ENCODE data around the gene KRTAP5-11.
"Not testable (repeated sequence)": the region's sequence is repeated elsewhere in the genome, so short reads cannot be mapped to it uniquely, and the experiment has no call there.

KRTAP5-11 gene

DNA sequence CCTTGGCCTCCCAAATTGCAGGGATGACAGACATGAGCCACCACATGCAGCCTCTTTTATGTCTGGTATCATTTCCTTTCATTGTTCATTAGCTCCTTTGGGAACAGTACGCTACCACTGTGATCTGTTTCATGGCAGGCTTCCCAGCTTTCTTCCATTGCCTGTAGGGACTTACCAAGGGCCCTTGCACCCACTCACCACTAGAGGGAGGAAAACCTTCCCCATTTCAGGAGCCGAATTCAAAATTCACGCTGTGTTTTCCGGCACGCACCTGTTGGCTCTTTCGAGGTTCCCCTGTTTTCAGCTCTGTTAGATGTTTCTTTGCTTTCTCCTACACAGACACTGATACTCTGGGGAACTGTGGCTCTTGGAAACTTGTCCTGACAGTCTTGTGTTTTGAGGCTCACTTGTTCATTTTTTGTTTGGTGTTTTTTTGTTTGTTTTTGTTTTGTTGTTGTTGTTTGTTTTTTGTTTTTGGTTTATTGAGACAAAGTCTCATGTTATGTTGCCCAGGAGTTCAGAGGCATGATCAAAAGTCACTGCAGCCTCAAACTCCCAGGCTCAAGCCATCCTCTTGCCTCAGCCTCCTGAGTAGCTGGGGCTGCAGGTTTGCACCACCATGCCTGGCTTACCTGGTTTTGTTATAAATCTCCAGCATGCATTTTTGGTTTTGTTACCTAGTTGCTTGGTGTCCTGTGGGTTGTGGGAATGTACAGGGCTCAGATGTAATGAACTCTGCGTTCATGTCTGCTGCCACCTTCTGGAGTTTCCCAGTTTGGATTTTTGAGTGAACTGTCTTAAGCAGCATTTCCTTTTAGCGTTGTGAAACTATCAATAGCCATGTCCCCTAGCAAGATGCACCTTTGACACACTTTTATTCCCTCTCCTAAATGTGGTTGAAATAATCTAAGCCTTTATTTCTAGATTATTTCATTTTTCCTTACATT lies 2.3 kb downstream of the KRTAP5-11 start:
- DNase-seq: peak; percentile 67

DNA sequence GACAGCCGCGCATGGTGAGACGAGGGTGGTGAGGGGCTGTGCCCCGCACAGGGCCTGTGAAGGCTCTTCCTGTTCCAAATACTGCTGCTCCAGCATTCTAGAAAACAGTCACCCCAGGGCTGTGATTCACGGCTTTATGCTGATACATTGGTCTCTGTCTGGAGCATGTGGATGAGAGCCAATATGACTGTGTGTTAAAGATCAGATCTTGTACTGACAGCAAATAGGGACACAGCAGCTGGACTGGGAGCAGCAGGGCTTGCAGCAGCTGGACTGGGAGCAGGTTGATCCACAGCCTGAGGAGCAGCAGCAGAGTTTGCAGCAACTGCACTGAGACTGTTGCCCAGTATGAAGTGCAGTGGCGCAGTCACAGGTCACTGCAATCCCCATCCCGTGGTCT lies 3.2 kb downstream of the KRTAP5-11 start:
- DNase-seq: peak; percentile 4

DNA sequence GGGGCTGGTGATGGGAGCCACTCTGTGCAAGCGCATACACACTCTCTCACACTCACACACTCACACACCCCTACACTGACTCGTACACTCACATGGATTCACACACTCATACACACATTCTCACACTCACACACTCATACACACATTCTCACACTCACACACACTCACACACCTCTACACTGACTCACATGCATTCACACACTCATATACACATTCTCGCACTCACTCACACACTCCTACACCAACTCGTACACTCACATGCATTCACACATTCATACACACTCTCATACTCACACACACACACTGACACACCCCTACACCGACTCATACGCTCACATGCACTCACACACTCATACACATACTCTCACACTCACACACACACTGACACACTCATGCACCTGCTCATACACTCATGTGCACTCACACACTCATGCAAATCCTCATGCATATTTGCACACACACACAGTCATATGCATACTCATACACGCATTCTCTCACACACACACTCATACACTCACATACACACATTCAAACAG lies 5.1 kb downstream of the KRTAP5-11 start:
- DNase-seq: no peak

DNA sequence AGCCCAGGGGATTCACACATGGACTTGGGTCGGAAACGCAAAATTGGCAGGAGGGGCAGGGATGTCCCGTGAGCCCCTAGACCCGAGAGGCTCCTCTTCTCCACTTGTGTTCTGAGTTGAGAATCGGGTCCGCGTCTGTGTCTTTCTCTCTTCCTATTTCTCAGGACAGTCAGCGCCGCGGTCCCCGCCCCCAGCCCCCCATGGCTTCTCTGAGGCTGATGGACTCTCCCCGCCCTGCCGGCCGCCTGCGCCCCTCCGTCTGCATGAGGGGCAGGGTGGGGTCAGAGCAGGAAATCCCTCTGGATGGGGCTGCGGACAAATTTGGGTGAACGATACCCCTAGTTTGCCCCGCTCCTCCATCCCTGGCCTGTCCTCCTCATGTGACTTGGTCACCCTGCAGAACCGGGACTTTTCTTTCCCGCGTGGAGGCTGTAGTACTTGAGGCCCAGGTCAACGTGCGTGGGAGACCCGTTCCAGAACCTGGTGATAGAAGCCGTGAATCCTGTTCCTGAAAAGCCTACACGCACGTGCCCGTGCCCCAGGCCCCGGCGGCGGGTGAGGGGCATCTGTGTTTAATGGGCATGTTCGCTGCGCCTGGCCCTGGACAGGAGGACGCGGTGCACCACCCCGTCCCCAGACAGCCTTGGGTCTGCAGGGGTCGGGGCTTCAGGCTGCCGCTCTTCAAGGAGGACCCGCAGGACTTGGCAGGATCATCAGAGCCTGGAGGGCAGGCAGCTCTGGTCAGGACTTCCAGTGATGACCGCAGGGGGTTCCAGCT lies 5.8 kb downstream of the KRTAP5-11 start:
- DNase-seq: not testable (repeated sequence)

DNA sequence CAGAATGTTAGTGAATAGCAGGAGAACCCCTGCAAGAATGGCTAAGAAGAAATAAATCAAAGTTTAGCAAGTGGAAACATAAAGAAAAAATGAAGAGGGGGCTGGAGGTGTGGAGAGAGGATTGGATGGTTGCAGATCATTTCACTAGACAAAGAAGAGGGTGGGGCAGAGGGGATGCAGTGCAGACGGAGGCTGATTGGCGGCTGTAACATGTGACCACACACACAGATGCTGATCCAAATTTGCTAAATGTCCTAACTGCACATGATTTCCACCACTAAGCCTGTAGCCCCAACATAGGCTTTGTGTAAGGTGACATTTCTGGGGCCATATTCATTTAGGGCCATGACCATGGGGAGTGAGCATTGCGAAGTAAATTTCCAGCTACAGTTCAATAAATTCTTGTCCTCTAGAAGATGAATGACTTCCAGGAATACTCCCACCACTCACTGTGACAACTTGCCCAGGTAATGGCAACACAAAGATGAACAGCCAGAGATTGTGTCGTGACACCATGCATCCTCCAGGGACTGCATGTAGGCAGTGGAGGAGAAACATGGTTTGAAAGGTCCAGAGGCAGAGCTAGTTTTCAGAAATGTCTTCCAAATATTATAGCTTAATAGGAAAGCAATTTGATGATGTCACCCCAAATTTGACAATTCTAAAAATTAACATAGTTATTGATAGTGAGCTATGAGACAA lies 6.8 kb downstream of the KRTAP5-11 start:
- DNase-seq: no peak

DNA sequence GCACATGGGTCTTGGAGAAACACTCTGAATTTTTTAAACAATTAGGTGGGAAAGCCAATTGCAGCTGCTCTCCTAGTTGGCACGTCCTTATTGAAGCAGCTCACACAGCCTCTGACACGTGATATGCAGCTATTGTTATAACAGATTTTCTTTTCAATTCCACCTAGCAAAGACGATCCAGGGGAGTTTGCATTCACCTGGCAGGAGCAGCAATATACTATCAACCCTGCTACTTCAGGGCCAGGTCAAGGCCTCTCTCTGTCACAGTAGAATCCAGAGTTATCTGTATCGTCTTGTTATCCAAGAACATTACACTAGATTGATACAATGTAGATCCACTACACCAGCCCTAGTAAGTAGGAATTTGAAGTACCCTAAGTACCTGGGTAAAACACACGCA lies 8.3 kb downstream of the KRTAP5-11 start:
- DNase-seq: no peak

DNA sequence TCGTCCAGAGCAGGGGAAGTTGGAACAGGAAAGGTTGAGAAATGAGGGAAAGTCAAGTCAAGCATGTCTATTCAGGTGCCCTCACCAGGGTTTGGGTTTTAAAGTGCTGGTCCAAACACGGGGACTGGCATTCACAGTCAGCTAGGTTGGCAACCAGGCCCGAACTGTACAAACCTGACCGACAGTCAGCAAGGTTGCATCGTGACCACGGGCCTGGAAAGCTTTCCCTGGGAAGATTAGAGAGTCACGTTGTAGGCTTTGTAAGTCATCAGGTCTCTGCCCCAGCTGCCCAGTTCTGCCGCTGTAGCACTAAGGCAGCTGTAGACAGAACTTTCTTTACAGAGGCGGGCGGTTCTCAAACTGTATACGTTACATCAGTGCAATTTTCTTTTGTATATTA lies 9.9 kb downstream of the KRTAP5-11 start:
- no peak for DNase-seq

DNA sequence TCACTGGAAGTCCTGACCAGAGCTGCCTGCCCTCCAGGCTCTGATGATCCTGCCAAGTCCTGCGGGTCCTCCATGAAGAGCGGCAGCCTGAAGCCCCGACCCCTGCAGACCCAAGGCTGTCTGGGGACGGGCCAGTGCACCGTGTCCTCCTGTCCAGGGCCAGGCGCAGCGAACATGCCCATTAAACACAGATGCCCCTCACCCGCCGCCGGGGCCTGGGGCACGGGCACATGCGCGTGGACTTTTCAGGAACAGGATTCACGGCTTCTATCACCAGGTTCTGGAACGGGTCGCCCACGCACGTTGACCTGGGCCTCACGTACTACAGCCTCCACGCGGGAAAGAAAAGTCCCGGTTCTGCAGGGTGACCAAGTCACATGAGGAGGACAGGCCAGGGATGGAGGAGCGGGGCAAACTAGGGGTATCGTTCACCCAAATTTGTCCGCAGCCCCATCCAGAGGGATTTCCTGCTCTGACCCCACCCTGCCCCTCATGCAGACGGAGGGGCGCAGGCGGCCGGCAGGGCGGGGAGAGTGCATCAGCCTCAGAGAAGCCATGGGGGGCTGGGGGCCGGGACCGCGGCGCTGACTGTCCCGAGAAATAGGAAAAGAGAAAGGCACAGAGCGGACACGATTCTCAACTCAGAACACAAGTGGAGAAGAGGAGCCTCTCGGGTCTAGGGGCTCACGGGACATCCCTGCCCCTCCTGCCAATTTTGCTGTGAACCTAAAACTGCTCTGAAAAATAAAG lies 11.4 kb downstream of the KRTAP5-11 start:
- not testable (repeated sequence) for DNase-seq

DNA sequence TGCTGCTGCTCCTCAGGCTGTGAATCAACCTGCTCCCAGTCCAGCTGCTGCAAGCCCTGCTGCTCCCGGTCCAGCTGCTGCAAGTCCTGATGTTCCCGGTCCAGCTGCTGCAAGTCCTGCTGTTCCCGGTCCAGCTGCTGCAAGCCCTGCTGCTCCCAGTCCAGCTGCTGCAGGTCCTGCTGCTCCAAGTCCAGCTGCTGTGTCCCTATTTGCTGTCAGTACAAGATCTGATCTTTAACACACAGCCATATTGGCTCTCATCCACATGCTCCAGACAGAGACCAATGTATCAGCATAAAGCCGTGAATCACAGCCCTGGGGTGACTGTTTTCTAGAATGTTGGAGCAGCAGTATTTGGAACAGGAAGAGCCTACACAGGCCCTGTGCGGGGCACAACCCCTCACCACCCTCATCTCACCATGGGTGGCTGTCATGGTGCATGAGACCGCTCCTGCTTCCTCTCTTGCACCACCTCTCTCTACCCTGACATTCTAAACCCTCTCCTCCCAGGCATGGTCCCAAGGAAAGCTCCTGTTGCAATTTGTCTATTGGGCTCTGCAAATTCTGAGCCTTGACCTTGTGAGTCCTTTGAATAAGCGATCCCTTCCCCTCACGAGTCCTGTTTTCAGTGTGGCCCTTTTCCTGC lies 13.8 kb downstream of the KRTAP5-11 start:
- no peak for DNase-seq

DNA sequence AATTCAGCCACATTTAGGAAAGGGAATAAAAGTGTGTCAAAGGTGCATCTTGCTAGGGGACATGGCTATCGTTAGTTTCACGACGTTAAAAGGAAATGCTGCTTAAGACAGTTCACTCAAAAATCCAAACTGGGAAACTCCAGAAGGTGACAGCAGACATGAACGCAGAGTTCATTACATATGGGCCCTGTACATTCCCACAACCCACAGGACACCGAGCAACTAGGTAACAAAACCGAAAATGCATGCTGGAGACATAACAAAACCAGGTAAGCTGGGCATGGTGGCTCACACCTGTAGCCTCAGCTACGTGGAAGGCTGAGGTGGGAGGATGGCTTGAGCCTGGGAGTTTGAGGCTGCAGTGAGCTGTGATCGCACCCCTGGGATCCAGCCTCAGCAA lies 15.0 kb downstream of the KRTAP5-11 start:
- DNase-seq: not testable (repeated sequence)

DNA sequence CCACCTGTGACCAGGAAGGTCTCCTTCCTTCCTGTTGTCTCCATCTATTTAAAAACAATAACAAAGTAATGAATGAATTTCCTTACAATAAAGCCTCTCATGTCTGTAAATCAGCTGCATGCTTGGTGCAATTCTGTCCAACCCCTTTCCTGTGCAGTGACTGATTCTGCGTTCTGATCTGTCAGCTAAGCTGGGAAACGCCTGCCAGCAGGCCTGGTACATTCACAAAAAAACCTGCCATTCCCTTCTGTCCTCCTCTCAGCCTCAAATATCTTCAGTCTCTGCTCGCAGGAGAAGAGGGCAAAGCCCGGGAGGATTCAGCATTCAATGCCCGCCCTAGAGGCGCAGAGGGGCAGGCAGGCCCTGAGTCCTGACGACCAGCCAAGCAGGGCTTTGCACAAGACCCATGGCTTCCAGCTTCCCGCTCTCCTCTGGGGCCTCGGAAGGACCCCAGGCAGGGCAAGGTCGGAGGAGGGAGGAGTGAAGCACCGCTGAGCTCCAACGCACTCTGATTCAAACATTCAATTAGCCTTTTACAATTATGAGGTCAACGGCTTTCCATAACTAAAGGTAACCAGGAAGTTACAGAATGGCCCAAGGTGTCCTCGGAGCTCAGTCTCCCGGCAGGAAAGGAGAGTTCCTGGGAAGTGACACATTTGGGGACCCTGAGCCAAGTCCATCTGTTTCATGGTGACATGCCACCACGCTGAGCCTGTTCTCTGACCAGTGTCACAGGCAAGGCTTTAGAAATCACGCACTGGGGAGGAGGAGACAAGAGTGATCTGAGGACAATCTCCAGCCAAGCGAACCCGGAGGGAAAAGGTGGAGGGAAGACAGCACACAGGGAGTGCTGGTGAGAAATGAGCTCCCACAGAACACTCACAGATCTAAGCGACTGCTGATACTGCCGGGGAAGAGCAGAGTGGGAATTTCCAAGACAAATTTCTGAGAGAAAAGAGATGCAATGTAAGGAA lies 15.8 kb downstream of the KRTAP5-11 start:
- not testable (repeated sequence) for DNase-seq

DNA sequence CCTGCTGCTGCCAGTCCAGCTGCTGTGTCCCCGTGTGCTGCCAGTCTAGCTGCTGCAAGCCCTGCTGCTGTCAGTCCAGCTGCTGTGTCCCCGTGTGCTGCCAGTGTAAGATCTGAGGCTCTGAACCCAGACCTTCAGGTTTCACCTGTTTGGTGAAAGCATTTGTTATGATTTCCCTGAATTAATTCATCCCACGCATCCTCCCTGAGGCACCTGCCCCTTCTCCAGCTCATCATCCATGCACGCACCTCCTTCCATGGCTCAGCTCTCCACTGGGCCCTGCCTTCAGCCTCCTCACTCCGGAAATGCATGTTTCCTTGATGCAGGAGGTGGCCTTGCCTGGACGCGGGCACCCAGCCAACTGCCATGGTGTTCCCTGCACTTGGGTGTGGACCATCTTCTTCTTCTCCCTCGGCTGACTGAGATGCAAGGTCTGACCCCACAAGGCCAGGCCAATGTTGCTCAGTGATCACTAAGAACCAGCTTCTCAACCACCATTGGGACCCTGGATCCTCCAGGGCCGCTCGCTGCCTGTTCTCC lies 16.5 kb downstream of the KRTAP5-11 start:
- no peak for DNase-seq

DNA sequence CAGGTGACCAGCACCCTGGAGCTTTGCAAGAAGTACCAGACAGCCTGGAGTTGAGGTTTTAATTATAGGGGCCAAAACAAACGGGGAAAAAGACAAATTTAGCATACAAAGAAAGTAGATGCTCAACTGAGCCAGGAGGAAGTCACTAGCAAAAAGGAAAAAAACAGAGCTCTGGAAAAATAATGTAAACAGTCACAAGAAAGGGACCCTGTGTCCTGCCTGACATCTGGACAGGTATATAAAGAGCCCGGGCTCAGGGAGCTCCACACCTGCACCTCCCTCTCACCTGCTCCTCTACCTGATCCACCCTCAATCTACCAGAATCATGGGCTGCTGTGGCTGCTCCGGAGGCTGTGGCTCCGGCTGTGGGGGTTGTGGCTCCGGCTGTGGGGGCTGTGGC lies 17.4 kb downstream of the KRTAP5-11 start, which contains the start of gene KRTAP5-10:
KRTAP5-10 (plus strand) TSS at position 301 of the 400 bp plus-strand sequence; CDS start at position 326, 25 bp downstream.
- no peak for DNase-seq

DNA sequence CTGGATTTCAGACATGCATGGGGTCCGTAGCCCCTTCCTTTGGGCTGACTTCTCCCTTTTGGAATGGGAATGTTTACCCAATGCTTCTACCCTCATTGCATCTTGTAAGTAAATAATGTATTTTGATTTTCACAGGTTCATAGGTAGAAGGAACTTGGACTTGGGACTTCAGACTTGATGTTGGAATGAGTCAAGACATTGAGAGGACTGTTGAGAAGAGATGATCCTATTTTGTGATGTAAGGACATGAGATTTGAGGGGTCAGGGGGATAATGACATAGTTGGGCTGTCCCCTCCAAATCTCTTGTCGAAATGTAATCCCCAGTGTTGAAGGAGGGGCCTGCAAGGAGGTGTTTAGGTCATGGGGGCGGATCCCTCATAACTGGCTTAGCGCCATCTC lies 18.2 kb downstream of the KRTAP5-11 start:
- no peak for DNase-seq

DNA sequence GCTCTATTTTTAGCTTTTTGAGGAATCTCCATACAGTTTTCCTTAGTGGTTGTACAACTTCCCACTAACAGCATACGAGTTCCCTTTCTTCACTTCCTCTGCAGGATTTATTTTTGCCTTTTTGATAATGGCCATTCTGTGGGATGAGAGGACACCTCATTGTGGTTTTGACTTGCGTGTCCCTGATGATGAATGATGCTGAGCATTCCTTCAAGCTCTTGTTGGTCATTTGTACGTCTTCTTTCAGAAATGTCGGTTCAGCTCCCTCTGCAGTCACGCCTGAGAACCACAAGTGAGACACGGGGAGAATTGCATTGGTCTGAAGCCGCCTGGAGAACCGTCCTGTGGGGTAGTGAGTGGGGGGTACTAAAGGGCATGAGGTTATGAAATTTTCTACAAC lies 19.3 kb downstream of the KRTAP5-11 start:
- peak; percentile 20 for DNase-seq

DNA sequence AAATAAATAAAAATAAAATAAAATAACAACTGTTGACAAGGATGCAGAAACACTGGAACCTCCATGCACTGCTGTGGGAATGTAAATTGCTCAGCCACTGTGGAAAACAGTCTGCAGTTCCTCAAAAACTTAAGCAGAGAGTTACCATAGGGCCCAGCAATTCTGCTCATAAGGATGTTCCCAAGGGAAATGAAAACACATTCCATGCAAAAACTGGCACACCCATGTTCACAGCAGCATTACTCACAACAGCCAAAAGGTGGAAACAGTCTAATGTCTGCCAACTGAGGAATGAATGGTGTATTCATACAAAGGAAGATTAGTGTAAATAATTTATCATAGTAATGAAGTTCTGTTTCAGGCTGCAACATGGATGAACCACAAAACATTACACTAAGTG lies 20.6 kb downstream of the KRTAP5-11 start:
- DNase-seq: no peak

DNA sequence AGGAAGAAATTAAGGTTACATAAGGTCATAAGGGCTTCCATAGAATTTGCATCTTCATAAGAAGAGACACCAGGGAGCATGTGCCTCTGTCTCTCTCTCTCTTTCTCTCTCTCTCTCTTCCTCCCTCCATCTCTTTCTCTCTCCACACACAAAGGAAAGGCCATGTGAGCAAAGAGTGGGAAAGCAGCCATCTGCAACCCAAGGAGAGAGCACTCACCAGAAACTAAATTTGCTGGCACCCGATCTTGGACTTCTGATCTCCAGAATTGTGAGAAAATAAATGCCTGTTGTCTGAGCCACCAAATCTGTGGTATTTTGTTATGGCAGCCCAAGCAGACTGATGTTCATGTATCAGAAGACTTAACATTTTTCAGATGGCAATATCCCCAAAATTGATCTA lies 23.7 kb downstream of the KRTAP5-11 start:
- DNase-seq: no peak

DNA sequence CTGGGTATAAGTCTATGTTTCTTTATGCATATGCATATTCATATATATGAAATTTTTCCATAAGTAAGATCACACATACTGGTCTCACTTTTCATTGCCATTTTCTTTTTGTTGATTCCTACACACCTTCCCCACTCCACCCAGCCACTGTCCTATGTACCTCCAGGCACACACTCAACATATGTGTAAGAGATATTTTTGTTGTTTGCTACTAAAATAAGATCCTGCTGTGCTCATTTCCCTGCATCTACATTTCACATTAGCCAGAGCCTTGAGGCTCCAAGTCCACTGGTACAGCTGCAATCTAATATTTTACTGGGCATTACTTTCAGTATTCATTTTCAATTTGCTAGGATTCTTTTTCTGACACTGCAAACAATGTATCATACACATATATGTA lies 25.4 kb downstream of the KRTAP5-11 start:
- no peak for DNase-seq

DNA sequence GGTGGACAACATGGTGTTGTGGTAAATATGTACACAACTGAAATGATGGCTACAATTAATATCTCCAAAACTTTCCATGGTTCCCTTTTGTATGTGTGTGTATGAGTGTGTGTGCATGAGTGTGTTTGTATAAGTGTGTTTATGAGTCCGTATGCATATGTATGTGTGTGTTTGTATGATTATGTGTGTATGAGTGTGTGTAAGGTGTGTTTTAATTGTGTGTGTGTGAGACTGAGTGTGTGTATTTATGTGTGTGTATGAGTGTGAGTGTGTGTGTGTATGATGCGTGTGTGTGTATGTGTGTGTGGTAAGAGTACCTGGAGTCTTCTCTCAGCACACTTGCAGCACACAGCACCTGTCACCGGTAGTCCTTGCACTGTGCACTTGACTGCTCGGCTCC lies 26.7 kb downstream of the KRTAP5-11 start:
- DNase-seq: no peak

DNA sequence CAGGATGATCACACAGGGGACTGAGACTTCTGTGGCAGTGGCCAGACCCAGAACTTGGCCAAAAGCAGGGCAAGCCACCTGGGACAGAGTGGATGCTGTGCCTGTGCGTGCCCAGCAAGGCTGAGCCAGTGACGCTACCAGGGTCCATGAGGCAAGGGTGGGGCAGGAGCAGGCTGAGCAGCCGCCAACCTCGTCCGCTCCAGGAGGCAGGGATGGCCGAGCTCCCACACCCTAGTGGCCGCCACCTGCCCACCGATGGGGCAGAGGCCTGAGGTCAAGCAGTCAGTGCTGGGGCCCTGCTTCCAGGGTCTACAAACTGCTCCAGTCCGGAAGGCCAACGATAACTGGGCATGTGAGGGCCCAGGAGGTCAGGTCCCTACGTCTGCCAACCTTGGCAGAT lies 27.2 kb downstream of the KRTAP5-11 start:
- DNase-seq: no peak
